ENCODE results near the gene COL17A1.

DNA sequence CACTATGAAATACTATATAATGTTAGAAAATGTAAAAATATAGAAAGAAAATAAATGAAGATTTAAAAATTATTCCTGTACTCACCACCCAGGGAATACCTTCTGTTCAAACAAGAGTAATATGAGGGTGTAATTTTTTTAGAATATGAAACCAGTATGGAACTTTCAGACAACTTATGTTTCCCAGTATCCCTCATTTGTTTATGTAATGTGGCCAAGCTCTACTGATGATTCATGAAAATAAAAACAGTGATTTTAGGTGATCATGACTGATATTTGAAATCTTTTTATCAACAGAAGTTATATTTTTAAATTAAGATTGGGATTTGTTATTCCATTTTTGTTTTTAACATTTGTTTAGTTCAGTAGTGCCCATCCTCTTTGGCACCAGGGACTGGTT, 100.0 kb downstream of the COL17A1 start:
- TF ChIP-seq CTCF (IDR thresholded peaks at IDR 0.05) (no peak), POLR2A (IDR thresholded peaks at IDR 0.05) (no peak), EP300 (IDR thresholded peaks at IDR 0.05) (no peak)
